AG10803 (cell line): ENCODE measurements around the gene HAGHL.

Experiments
- DNase-seq: peaks from one replicate; pipeline ENCODE4 v3.0.0; 2010; ENCODE audit warnings: low read depth
- H3K4me3 ChIP-seq: 2 replicates; pipeline ENCODE4 v1.5.1; 2011; ENCODE audit warnings: mild to moderate bottlenecking, low read length, control low read depth
- CTCF ChIP-seq: conservative IDR thresholded peaks from 2 replicates; pipeline ENCODE4 v1.5.1; 2011; ENCODE audit warnings: mild to moderate bottlenecking, low read length, control low read depth, inconsistent platforms

Gene HAGHL

GRCh38 chr16:706189-707061, 20.5 kb upstream of the HAGHL start:
- H3K4me3 ChIP-seq, result no peak overlapping the region
- TF ChIP-seq CTCF, result no peak
- DNase-seq, result no peak

- TF ChIP-seq CTCF, result no peak
- H3K4me3 ChIP-seq, result no peak overlapping the region
Observed at GRCh38 chr16:707062-707538, 19.8 kb upstream of the HAGHL start.

GRCh38 chr16:708019-708418, 18.9 kb upstream of the HAGHL start:
- H3K4me3 ChIP-seq, result no peak overlapping the region
- DNase-seq, result no peak
- TF ChIP-seq CTCF, result no peak

More at GRCh38 chr16:707062-707538, 19.8 kb upstream of the HAGHL start:
- no peak for DNase-seq

GRCh38 chr16:708959-709358, 17.9 kb upstream of the HAGHL start:
- TF ChIP-seq CTCF, result no peak
- DNase-seq, result no peak
- no peak overlapping the region for H3K4me3 ChIP-seq

- H3K4me3 ChIP-seq, result no peak overlapping the region
- DNase-seq, result peak; percentile 62
- TF ChIP-seq CTCF, result no peak
Observed at GRCh38 chr16:709566-710499, 17.1 kb upstream of the HAGHL start.

- no peak for DNase-seq
- H3K4me3 ChIP-seq, result no peak overlapping the region
- TF ChIP-seq CTCF, result no peak
Observed at GRCh38 chr16:710500-711075, 16.3 kb upstream of the HAGHL start.
